IMR-90 (cell line): ENCODE data around the gene MAP3K1.
A peak's percentile ranks its signal among the peaks of the same experiment; 100 is the strongest.

Source experiments
- CEBPB ChIP-seq: IDR thresholded peaks from 2 replicates; pipeline ENCODE4 v1.6.1; 2012; ENCODE audit warnings: low read depth, low read length, improper control_type of control experiment
- POLR2A ChIP-seq: IDR thresholded peaks from 2 replicates; pipeline ENCODE4 v1.6.1; 2012; ENCODE audit warnings: mild to moderate bottlenecking, low read depth, low read length
- RFX5 ChIP-seq: IDR thresholded peaks from 2 replicates; pipeline ENCODE4 v1.8.0; 2012; ENCODE audit warnings: low read depth, mild to moderate bottlenecking, low read length, moderate library complexity
- SMC3 ChIP-seq: fragments of 150-350 bp; IDR thresholded peaks from 2 replicates; pipeline ENCODE4 v1.6.1; 2016; ENCODE audit warnings: low read depth, mild to moderate bottlenecking, antibody characterized with exemption, low read length, moderate library complexity
- TF ChIP-seq, protein P1 (sequence below): conservative IDR thresholded peaks from 2 replicates; pipeline ENCODE4 v1.5.1; 2012; ENCODE audit warnings: mild to moderate bottlenecking, low read depth, low read length, improper control_type of control experiment

DNA sequence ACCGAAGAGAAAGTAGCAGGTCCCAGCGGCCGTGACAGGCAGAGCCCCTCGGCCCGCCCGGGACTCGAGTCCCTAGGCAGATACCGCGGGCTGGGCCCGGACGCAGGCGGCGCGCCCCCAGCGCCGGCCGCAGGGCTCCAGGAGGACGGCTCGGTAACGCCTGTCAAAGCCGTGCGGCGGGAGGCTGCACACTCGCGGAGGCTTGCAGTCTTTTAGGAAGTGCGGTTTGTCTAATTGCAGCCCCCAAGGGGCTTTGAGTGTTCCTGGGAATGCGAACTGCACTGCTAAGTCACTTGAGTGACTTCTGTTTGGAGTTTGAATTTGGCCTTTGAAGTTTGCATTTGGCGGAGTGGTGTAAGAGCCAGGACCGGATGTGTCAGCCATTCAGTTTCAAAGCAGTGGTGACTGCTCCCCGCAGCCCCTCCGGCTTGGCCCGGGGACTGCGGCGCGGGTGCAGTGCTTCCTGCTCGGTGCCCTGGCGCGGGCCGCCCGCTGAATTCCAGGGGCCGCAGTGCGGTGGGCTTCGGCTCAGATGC is 1.3 kb downstream of the MAP3K1 start:
- TF ChIP-seq, protein P1, sequence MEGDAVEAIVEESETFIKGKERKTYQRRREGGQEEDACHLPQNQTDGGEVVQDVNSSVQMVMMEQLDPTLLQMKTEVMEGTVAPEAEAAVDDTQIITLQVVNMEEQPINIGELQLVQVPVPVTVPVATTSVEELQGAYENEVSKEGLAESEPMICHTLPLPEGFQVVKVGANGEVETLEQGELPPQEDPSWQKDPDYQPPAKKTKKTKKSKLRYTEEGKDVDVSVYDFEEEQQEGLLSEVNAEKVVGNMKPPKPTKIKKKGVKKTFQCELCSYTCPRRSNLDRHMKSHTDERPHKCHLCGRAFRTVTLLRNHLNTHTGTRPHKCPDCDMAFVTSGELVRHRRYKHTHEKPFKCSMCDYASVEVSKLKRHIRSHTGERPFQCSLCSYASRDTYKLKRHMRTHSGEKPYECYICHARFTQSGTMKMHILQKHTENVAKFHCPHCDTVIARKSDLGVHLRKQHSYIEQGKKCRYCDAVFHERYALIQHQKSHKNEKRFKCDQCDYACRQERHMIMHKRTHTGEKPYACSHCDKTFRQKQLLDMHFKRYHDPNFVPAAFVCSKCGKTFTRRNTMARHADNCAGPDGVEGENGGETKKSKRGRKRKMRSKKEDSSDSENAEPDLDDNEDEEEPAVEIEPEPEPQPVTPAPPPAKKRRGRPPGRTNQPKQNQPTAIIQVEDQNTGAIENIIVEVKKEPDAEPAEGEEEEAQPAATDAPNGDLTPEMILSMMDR = no peak
- no peak for TF ChIP-seq POLR2A
- 0 out of 2 replicates have a peak, but pooled peaks have one; percentile 12 for TF ChIP-seq CEBPB
- TF ChIP-seq SMC3 = no peak
- no peak for TF ChIP-seq RFX5
